Activated T-cell treated with anti-CD3 and anti-CD28 coated beads, Interleukin-2, amount 50 U/mL, for 24 hours (primary cell): ENCODE data around the gene AMIGO1.

Experiments used
- DNase-seq: peaks from one replicate; pipeline ENCODE4 v3.0.0-alpha.2; 2020
- H3K27ac Mint-ChIP-seq: 2 replicates; pipeline ENCODE4 v1.8.0; 2020; ENCODE audit warnings: mild to moderate bottlenecking, mixed read lengths
- H3K27me3 Mint-ChIP-seq: 2 replicates; pipeline ENCODE4 v1.8.0; 2020; ENCODE audit warnings: mixed read lengths
- H3K36me3 Mint-ChIP-seq: 2 replicates; pipeline ENCODE4 v1.8.0; 2020; ENCODE audit warnings: low read depth, mixed read lengths
- H3K4me1 Mint-ChIP-seq: 2 replicates; pipeline ENCODE4 v1.8.0; 2020; ENCODE audit warnings: low read depth, mixed read lengths
- H3K4me3 Mint-ChIP-seq: 2 replicates; pipeline ENCODE4 v1.8.0; 2020; ENCODE audit warnings: mild to moderate bottlenecking, moderate library complexity, mixed read lengths
- H3K9me3 Mint-ChIP-seq: 2 replicates; pipeline ENCODE4 v1.8.0; 2020; ENCODE audit warnings: mixed read lengths

AMIGO1 gene

GRCh38 chr1:109490029-109490933 lies 19.2 kb downstream of the AMIGO1 start:
- Mint-ChIP-seq H3K36me3 (peaks cover 82% of the 10 kb centered on the region), H3K4me1 (peaks cover 31% of the 10 kb centered on the region), H3K27ac (no peak overlapping the region), H3K4me3 (no peak overlapping the region), H3K9me3 (no peaks in the 10 kb centered on the region), H3K27me3 (no peaks in the 10 kb centered on the region)
- peak; percentile 78 for DNase-seq

GRCh38 chr1:109488696-109489095 lies 20.8 kb downstream of the AMIGO1 start:
- Mint-ChIP-seq H3K4me3 (no peak overlapping the region), H3K4me1 (peaks cover 31% of the 10 kb centered on the region), H3K9me3 (no peaks in the 10 kb centered on the region), H3K36me3 (peaks cover 86% of the 10 kb centered on the region), H3K27ac (no peak overlapping the region), H3K27me3 (no peaks in the 10 kb centered on the region)
- DNase-seq: no peak

- DNase-seq: no peak
- no peak overlapping the region for H3K4me3 Mint-ChIP-seq
- no peak overlapping the region for H3K27ac Mint-ChIP-seq
Observed at GRCh38 chr1:109488201-109488600, 21.3 kb downstream of the AMIGO1 start.

GRCh38 chr1:109487261-109487660 lies 22.3 kb downstream of the AMIGO1 start:
- H3K27ac Mint-ChIP-seq: no peak overlapping the region
- no peaks in the 10 kb centered on the region for H3K9me3 Mint-ChIP-seq
- no peak for DNase-seq
- no peaks in the 10 kb centered on the region for H3K27me3 Mint-ChIP-seq
- H3K4me3 Mint-ChIP-seq: no peak overlapping the region
- peaks cover 82% of the 10 kb centered on the region for H3K36me3 Mint-ChIP-seq
- peaks cover 32% of the 10 kb centered on the region for H3K4me1 Mint-ChIP-seq

More at GRCh38 chr1:109488201-109488600, 21.3 kb downstream of the AMIGO1 start:
- peaks cover 29% of the 10 kb centered on the region for H3K4me1 Mint-ChIP-seq
- no peaks in the 10 kb centered on the region for H3K27me3 Mint-ChIP-seq
- peaks cover 87% of the 10 kb centered on the region for H3K36me3 Mint-ChIP-seq
- no peaks in the 10 kb centered on the region for H3K9me3 Mint-ChIP-seq

GRCh38 chr1:109485001-109485400 lies 24.5 kb downstream of the AMIGO1 start:
- H3K27ac Mint-ChIP-seq: peak overlapping the region; percentile 96
- H3K4me1 Mint-ChIP-seq: peaks cover 33% of the 10 kb centered on the region
- H3K4me3 Mint-ChIP-seq: peak overlapping the region; percentile 97
- H3K36me3 Mint-ChIP-seq: peaks cover 60% of the 10 kb centered on the region
- H3K9me3 Mint-ChIP-seq: no peaks in the 10 kb centered on the region
- DNase-seq: no peak
- H3K27me3 Mint-ChIP-seq: no peaks in the 10 kb centered on the region

GRCh38 chr1:109484519-109484975 lies 25.0 kb downstream of the AMIGO1 start:
- Mint-ChIP-seq H3K9me3 (no peaks in the 10 kb centered on the region), H3K27me3 (no peaks in the 10 kb centered on the region), H3K27ac (peak overlapping the region; percentile 96), H3K4me3 (peak overlapping the region; percentile 97), H3K36me3 (peaks cover 55% of the 10 kb centered on the region), H3K4me1 (peaks cover 33% of the 10 kb centered on the region)
- no peak for DNase-seq

- Mint-ChIP-seq H3K9me3 (no peaks in the 10 kb centered on the region), H3K27ac (peak within 1 kb of the TSS; percentile 96), H3K36me3 (peaks cover 49% of the 10 kb centered on the region), H3K27me3 (no peaks in the 10 kb centered on the region), H3K4me3 (peak within 1 kb of the TSS; percentile 97), H3K4me1 (peaks cover 33% of the 10 kb centered on the region)
- DNase-seq: peak; percentile 93
Observed at GRCh38 chr1:109483672-109484518, 25.6 kb downstream of the AMIGO1 start, which contains the start of gene ATXN7L2. Gene ATXN7L2 (plus strand): TSS chr1:109483905. CDS start chr1:109483954, 49 bp downstream.

GRCh38 chr1:109482791-109483671 lies 26.5 kb downstream of the AMIGO1 start:
- DNase-seq: peak; percentile 56
- peaks cover 40% of the 10 kb centered on the region for H3K36me3 Mint-ChIP-seq
- peaks cover 6% of the 10 kb centered on the region for H3K27me3 Mint-ChIP-seq
- peak overlapping the region; percentile 88 for H3K4me3 Mint-ChIP-seq
- no peaks in the 10 kb centered on the region for H3K9me3 Mint-ChIP-seq
- H3K27ac Mint-ChIP-seq: peak overlapping the region; percentile 95
- peaks cover 33% of the 10 kb centered on the region for H3K4me1 Mint-ChIP-seq

GRCh38 chr1:109482242-109482641 lies 27.3 kb downstream of the AMIGO1 start:
- Mint-ChIP-seq H3K27ac (peak overlapping the region; percentile 48), H3K36me3 (peaks cover 32% of the 10 kb centered on the region), H3K27me3 (peaks cover 8% of the 10 kb centered on the region), H3K4me3 (peak overlapping the region; percentile 14), H3K4me1 (peaks cover 33% of the 10 kb centered on the region), H3K9me3 (no peaks in the 10 kb centered on the region)
- no peak for DNase-seq

GRCh38 chr1:109481646-109482045 lies 27.9 kb downstream of the AMIGO1 start:
- Mint-ChIP-seq H3K4me3 (no peak overlapping the region), H3K36me3 (peaks cover 26% of the 10 kb centered on the region), H3K4me1 (peaks cover 33% of the 10 kb centered on the region), H3K27me3 (peaks cover 14% of the 10 kb centered on the region), H3K27ac (no peak overlapping the region), H3K9me3 (no peaks in the 10 kb centered on the region)
- DNase-seq: no peak

- Mint-ChIP-seq H3K4me3 (no peak overlapping the region), H3K27ac (no peak overlapping the region), H3K36me3 (peaks cover 10% of the 10 kb centered on the region), H3K4me1 (peaks cover 19% of the 10 kb centered on the region), H3K9me3 (no peaks in the 10 kb centered on the region), H3K27me3 (peaks cover 25% of the 10 kb centered on the region)
- DNase-seq: no peak
Observed at GRCh38 chr1:109479901-109480300, 29.6 kb downstream of the AMIGO1 start.

- H3K36me3 Mint-ChIP-seq: peaks cover 5% of the 10 kb centered on the region
- H3K27ac Mint-ChIP-seq: no peak overlapping the region
- no peak for DNase-seq
- no peaks in the 10 kb centered on the region for H3K9me3 Mint-ChIP-seq
- peaks cover 15% of the 10 kb centered on the region for H3K4me1 Mint-ChIP-seq
- H3K27me3 Mint-ChIP-seq: peaks cover 27% of the 10 kb centered on the region
- no peak overlapping the region for H3K4me3 Mint-ChIP-seq
Observed at GRCh38 chr1:109479311-109479710, 30.2 kb downstream of the AMIGO1 start.

GRCh38 chr1:109478806-109479205 lies 30.7 kb downstream of the AMIGO1 start:
- H3K36me3 Mint-ChIP-seq: peaks cover 2% of the 10 kb centered on the region
- no peak overlapping the region for H3K27ac Mint-ChIP-seq
- no peak for DNase-seq
- H3K4me1 Mint-ChIP-seq: peaks cover 15% of the 10 kb centered on the region
- no peaks in the 10 kb centered on the region for H3K9me3 Mint-ChIP-seq
- peaks cover 29% of the 10 kb centered on the region for H3K27me3 Mint-ChIP-seq
- H3K4me3 Mint-ChIP-seq: no peak overlapping the region

GRCh38 chr1:109477821-109478220 lies 31.7 kb downstream of the AMIGO1 start:
- H3K4me3 Mint-ChIP-seq: no peak overlapping the region
- H3K36me3 Mint-ChIP-seq: no peaks in the 10 kb centered on the region
- no peak overlapping the region for H3K27ac Mint-ChIP-seq
- H3K27me3 Mint-ChIP-seq: peaks cover 32% of the 10 kb centered on the region
- H3K4me1 Mint-ChIP-seq: peaks cover 8% of the 10 kb centered on the region
- DNase-seq: no peak
- H3K9me3 Mint-ChIP-seq: no peaks in the 10 kb centered on the region
